Measurements from ENCODE around the gene PCDHGA1.

PCDHGA1 gene

GRCh38 chr5:141529873-141530272, 199.6 kb downstream of the PCDHGA1 start:
- DNase-seq (ENCODE audit: low read depth), result no peak

- DNase-seq (ENCODE audit: low read depth), result no peak
These were observed 202.4 kb downstream of the PCDHGA1 start for GRCh38 chr5:141532726-141533125.

GRCh38 chr5:141533897-141534296, 203.6 kb downstream of the PCDHGA1 start:
- DNase-seq (ENCODE audit: low read depth), result no peak

- DNase-seq (ENCODE audit: low read depth), result no peak
These were observed 204.3 kb downstream of the PCDHGA1 start for GRCh38 chr5:141534492-141535213.

GRCh38 chr5:141543053-141543452, 212.7 kb downstream of the PCDHGA1 start:
- no peak for DNase-seq (ENCODE audit: low read depth)

- DNase-seq (ENCODE audit: low read depth), result no peak
These were observed 217.2 kb downstream of the PCDHGA1 start for GRCh38 chr5:141547488-141547887.

- no peak for DNase-seq (ENCODE audit: low read depth)
These were observed 217.6 kb downstream of the PCDHGA1 start for GRCh38 chr5:141547921-141548320.

- peak; percentile 71 for DNase-seq (ENCODE audit: low read depth)
These were observed 227.4 kb downstream of the PCDHGA1 start for GRCh38 chr5:141557681-141558136.

GRCh38 chr5:141558150-141558549, 227.8 kb downstream of the PCDHGA1 start:
- no peak for DNase-seq (ENCODE audit: low read depth)

- DNase-seq (ENCODE audit: low read depth), result no peak
These were observed 229.1 kb downstream of the PCDHGA1 start for GRCh38 chr5:141559461-141559860.

- no peak for DNase-seq (ENCODE audit: low read depth)
These were observed 229.8 kb downstream of the PCDHGA1 start for GRCh38 chr5:141560151-141560550.

- DNase-seq (ENCODE audit: low read depth), result no peak
These were observed 230.6 kb downstream of the PCDHGA1 start for GRCh38 chr5:141560725-141561483.
